ENCODE measurements around the gene GSTT2.

DNA sequence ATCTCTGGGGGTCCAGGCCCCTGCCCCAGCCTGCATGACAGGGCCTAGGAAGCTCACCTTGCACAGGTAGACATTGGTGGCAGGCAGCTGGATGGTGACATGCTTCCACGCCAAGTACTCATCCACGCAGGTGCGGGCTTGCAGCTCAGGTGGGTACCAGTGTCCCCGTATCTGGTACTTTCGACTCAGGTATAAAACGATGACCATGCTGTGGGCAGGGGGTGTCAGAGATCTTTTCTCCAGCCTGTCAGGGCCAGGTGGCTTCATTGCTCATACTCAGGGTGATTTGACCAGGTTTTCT, 26.9 kb downstream of the GSTT2 start:
- no peak for TF ChIP-seq PHF8 (IDR thresholded peaks at IDR 0.05; ENCODE audit: borderline replicate concordance, low read depth)
- no peak for TF ChIP-seq HDAC2 (IDR thresholded peaks at IDR 0.05)
- TF ChIP-seq, protein P1, sequence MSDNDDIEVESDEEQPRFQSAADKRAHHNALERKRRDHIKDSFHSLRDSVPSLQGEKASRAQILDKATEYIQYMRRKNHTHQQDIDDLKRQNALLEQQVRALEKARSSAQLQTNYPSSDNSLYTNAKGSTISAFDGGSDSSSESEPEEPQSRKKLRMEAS (IDR thresholded peaks at IDR 0.05) = no peak
- no peak for TF ChIP-seq POLR2A (IDR thresholded peaks at IDR 0.05; ENCODE audit: low read length)
- TF ChIP-seq, protein P2, sequence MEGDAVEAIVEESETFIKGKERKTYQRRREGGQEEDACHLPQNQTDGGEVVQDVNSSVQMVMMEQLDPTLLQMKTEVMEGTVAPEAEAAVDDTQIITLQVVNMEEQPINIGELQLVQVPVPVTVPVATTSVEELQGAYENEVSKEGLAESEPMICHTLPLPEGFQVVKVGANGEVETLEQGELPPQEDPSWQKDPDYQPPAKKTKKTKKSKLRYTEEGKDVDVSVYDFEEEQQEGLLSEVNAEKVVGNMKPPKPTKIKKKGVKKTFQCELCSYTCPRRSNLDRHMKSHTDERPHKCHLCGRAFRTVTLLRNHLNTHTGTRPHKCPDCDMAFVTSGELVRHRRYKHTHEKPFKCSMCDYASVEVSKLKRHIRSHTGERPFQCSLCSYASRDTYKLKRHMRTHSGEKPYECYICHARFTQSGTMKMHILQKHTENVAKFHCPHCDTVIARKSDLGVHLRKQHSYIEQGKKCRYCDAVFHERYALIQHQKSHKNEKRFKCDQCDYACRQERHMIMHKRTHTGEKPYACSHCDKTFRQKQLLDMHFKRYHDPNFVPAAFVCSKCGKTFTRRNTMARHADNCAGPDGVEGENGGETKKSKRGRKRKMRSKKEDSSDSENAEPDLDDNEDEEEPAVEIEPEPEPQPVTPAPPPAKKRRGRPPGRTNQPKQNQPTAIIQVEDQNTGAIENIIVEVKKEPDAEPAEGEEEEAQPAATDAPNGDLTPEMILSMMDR (IDR thresholded peaks at IDR 0.05) = no peak
- no peak for TF ChIP-seq NR3C1 (IDR thresholded peaks at IDR 0.05)
- TF ChIP-seq, protein P3, sequence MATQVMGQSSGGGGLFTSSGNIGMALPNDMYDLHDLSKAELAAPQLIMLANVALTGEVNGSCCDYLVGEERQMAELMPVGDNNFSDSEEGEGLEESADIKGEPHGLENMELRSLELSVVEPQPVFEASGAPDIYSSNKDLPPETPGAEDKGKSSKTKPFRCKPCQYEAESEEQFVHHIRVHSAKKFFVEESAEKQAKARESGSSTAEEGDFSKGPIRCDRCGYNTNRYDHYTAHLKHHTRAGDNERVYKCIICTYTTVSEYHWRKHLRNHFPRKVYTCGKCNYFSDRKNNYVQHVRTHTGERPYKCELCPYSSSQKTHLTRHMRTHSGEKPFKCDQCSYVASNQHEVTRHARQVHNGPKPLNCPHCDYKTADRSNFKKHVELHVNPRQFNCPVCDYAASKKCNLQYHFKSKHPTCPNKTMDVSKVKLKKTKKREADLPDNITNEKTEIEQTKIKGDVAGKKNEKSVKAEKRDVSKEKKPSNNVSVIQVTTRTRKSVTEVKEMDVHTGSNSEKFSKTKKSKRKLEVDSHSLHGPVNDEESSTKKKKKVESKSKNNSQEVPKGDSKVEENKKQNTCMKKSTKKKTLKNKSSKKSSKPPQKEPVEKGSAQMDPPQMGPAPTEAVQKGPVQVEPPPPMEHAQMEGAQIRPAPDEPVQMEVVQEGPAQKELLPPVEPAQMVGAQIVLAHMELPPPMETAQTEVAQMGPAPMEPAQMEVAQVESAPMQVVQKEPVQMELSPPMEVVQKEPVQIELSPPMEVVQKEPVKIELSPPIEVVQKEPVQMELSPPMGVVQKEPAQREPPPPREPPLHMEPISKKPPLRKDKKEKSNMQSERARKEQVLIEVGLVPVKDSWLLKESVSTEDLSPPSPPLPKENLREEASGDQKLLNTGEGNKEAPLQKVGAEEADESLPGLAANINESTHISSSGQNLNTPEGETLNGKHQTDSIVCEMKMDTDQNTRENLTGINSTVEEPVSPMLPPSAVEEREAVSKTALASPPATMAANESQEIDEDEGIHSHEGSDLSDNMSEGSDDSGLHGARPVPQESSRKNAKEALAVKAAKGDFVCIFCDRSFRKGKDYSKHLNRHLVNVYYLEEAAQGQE (IDR thresholded peaks at IDR 0.05) = no peak
- no peak for TF ChIP-seq MYC (IDR thresholded peaks at IDR 0.05; ENCODE audit: borderline replicate concordance, low read length)
- TF ChIP-seq RFX5 (IDR thresholded peaks at IDR 0.05) = no peak
- TF ChIP-seq FOSB (CRISPR knock-in tag; IDR thresholded peaks at IDR 0.05) = no peak
- TF ChIP-seq CBX2 (IDR thresholded peaks at IDR 0.05; ENCODE audit: borderline replicate concordance, low read depth) = no peak
- TF ChIP-seq PBX3 (IDR thresholded peaks at IDR 0.05) = no peak
